ACC112 (cell line): ENCODE data around the gene HES3.

Source experiments
- H2AFZ ChIP-seq: fragments of 200-600 bp; sonication (generic); one replicate; pipeline ENCODE4 v1.6.0; 2017; ENCODE audit warnings: antibody characterized with exemption, low read length; ENCODE audit not compliant: unreplicated experiment
- H3K27ac ChIP-seq: fragments of 200-600 bp; sonication (generic); 2 replicates; pipeline ENCODE4 v1.5.1; 2014; ENCODE audit warnings: low read depth, mild to moderate bottlenecking, antibody characterized with exemption, low read length, moderate library complexity
- H3K27me3 ChIP-seq: fragments of 200-600 bp; sonication (generic); 2 replicates; pipeline ENCODE4 v1.6.1; 2014; ENCODE audit warnings: mild to moderate bottlenecking, antibody characterized with exemption, low read length, moderate library complexity, mixed read lengths; ENCODE audit not compliant: insufficient read depth
- H3K36me3 ChIP-seq: fragments of 200-600 bp; sonication (generic); 2 replicates; pipeline ENCODE4 v1.6.1; 2016; ENCODE audit warnings: mild to moderate bottlenecking, antibody characterized with exemption, low read length, moderate library complexity, mixed read lengths; ENCODE audit not compliant: insufficient read depth
- H3K4me1 ChIP-seq: fragments of 200-600 bp; sonication (generic); one replicate; pipeline ENCODE4 v1.6.1; 2016; ENCODE audit warnings: low read length, mixed read lengths; ENCODE audit not compliant: insufficient read depth, unreplicated experiment, control insufficient read depth
- H3K4me3 ChIP-seq: fragments of 200-600 bp; sonication (generic); 2 replicates; pipeline ENCODE4 v1.5.1; 2014; ENCODE audit warnings: mild to moderate bottlenecking, low read depth, low read length
- H3K79me2 ChIP-seq: fragments of 200-600 bp; sonication (generic); one replicate; pipeline ENCODE4 v1.6.0; 2016; ENCODE audit warnings: low read length; ENCODE audit not compliant: control insufficient read depth, unreplicated experiment, insufficient read depth

The HES3 gene

DNA sequence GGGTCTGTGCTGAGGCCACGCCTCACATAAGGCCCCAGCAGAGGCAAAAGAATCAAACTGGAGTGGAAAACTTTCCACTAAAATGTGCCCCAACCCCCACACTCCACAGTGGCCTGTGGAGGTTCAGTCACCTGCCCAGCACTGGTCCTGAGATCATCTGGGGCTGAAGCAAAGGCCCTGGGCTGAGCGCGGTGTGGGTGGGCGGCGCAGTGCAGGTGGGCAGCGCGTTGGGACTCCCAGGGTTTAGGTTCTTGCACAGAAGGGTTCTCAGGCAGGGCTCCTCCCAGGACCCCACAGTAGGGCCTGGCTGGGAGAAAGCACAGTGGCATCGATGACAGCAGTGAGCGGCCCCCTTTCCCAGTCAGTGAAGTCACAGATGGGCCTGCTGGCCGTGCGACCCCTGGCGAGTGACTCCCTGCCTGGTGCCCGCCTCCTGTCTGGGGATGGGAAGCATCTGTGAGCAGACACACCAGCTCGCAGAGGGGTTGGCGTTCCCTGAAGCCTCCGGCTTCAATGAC is 30.7 kb downstream of the HES3 start:
- Histone ChIP-seq H3K4me3 (no peak overlapping the region), H3K27ac (no peak overlapping the region)

DNA sequence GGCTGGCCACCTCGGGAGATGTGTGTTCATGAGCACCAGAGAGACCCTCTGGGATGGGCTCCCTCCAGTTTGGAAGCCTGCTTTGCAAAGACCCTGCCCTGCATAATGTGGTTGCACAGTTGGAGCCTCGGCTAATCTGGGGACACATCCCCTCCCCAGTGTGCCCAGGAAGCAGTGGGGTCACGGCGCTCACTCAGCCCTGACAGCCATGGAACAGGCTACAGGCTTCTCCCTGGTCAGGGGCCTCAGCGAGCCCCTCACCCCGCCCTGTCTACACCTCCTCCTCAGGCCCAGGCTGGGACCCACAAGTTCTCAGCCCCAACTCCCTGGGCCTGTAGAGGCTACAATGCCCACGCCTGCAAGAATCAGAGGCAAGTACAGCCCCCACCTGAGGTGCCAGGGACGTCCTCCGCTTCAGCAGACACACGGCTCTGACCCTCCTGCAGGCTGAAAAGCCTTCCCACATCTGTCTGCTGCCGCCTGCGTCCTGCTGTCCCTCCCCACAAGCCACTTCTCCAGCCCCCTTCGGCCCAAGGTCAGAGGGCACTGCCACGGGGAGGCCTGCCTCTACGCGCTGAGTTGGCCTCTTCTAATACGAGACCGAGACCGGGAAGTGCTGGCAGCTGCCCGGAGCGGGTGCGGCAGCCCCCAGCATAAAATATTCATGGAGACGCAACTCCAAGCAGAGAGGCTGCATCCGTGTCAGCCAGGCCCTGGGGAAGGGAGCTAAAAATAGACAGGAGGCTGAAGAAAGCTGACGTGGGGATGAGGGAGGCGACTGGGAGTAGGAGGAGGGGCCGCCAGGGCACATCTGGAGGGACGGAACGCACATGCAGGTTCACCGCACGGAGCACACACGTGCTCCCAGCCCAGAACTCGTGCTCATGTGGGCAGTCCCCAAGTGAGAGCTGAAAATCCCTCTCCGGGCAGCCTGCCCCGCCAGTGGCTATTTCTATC is 32.1 kb downstream of the HES3 start:
- Histone ChIP-seq H2AFZ (no peak overlapping the region), H3K27ac (no peak overlapping the region), H3K4me3 (no peak overlapping the region)

More for the DNA sequence above, 30.7 kb downstream of the HES3 start:
- H3K4me1 ChIP-seq = peaks cover 17% of the 10 kb centered on the region
- no peak overlapping the region for H2AFZ ChIP-seq
- no peaks in the 10 kb centered on the region for H3K27me3 ChIP-seq
- no peaks in the 10 kb centered on the region for H3K79me2 ChIP-seq
- no peaks in the 10 kb centered on the region for H3K36me3 ChIP-seq

DNA sequence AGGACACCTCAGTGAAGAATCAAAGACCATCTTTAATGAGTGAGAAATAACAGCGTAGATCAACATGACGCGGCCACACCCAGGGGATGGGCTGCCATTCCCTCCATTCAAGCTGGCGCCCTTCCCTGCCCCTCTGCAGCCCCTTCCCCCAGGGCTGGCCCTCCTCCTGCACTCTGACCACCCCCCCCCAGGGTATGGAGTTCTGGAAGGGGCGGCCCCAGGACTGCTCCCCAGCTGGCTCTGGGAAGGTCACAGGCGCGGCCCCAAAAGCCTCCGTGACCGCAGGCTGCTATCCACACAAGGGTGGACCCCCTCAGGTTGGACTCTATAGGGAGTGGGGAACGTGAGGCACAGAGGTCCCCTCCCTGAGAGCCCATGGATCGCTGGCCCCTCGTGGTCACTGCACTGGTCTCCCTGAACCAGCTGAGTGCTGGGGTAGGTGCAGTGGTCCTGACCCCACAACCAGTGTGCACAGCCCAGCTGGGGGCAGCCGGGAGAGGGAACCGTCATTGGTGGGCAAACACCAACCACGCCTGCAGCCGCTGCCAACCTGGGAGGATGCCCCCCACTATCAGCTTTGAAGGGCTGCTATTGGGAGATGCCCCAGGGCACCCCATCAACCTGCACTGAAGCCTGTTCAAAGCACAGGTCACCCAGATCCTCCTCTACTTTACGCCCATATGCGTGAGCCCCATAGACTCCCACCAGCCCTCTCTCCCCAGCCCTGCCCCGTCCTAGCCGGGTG is 33.0 kb downstream of the HES3 start:
- Histone ChIP-seq H3K27me3 (no peaks in the 10 kb centered on the region), H3K4me1 (peaks cover 17% of the 10 kb centered on the region), H3K79me2 (no peaks in the 10 kb centered on the region), H3K4me3 (no peak overlapping the region), H3K27ac (no peak overlapping the region), H2AFZ (no peak overlapping the region), H3K36me3 (no peaks in the 10 kb centered on the region)

More for the DNA sequence above, 32.1 kb downstream of the HES3 start:
- Histone ChIP-seq H3K36me3 (no peaks in the 10 kb centered on the region), H3K27me3 (no peaks in the 10 kb centered on the region), H3K79me2 (no peaks in the 10 kb centered on the region), H3K4me1 (peaks cover 17% of the 10 kb centered on the region)

DNA sequence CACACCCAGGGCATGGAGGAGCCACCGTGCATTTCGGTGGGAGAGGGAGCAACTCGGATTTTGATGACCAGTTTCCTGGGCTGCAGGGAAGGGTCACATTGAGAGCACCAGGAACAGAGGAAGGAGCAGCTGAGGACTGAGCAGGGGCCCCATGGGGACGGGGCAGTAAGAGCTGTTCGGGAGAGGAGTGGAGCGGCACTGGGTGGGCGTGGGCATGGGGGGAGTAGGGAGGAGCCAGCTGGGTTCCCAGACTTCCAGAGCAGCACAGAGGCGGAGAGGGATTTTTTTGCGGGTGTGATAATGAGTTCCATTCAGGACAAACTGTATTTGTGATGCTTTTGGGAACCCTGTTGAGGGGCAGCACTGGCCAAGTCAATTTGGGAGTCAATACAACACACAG is 34.3 kb downstream of the HES3 start:
- Histone ChIP-seq H3K4me3 (no peak overlapping the region), H3K27me3 (no peaks in the 10 kb centered on the region), H2AFZ (no peak overlapping the region), H3K4me1 (peaks cover 15% of the 10 kb centered on the region), H3K79me2 (no peaks in the 10 kb centered on the region), H3K27ac (no peak overlapping the region), H3K36me3 (no peaks in the 10 kb centered on the region)

DNA sequence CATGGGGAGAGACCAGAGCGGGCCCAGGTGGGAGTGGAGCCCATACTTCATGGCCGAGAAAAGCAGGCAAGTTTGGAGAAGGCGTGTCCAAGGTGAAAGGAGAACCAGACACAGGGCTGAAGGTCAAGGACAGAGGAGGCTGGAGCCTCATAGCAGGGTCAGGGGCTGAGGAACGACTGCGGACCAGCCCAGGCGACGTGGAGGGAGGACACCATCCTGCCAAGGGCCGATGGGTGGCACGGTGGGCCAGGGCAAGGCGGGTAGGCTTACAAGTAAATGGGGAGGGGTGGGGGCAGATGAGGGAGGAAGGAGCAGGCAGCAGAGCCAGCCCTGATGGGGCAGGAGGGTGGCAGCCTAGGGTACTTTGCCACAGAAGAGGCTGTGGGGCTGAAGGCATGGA is 35.1 kb downstream of the HES3 start:
- Histone ChIP-seq H3K27ac (no peak overlapping the region), H3K36me3 (no peaks in the 10 kb centered on the region), H2AFZ (no peak overlapping the region), H3K27me3 (no peaks in the 10 kb centered on the region), H3K79me2 (no peaks in the 10 kb centered on the region), H3K4me3 (no peak overlapping the region), H3K4me1 (peaks cover 10% of the 10 kb centered on the region)

DNA sequence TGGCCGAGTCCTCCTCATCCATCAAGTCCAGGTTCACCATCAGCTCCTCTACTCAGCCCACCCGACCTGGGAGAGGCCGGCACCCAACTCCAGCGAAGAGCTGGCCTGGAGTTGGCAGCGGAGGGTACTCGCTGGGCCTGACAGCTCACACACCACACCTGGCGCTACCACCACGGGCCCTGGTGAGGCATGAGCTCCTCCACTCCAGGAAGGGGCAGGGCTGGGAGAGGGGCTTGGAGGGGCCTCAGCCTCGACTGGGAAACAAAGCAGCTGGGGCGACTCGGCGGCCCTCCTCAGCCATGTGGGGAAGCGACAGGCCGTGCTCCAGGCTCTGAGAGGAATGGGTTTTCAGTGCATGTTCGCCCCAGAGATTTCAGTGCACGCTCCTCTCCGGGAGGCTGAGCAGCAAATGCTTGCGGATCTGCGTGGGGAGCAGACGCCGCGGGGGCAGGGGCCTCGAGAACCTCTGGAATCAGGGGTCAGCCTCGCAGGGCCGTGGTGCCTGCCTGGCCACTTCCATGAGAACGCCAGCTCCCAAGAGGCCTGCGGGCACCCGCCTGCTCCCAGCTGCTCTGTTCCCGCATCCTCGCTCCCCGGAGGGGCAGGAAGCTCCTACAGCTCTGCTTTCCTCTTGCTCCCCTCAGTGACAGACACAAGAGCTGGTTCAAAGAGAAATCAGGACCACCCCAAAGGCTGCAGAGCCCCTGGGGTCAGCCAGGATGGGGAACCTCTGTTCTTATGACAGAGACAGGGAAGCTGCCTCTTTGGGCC is 35.8 kb downstream of the HES3 start:
- H2AFZ ChIP-seq = no peak overlapping the region
- no peaks in the 10 kb centered on the region for H3K36me3 ChIP-seq
- H3K4me1 ChIP-seq = peaks cover 10% of the 10 kb centered on the region
- no peaks in the 10 kb centered on the region for H3K79me2 ChIP-seq
- no peaks in the 10 kb centered on the region for H3K27me3 ChIP-seq
- H3K4me3 ChIP-seq = no peak overlapping the region
- no peak overlapping the region for H3K27ac ChIP-seq

DNA sequence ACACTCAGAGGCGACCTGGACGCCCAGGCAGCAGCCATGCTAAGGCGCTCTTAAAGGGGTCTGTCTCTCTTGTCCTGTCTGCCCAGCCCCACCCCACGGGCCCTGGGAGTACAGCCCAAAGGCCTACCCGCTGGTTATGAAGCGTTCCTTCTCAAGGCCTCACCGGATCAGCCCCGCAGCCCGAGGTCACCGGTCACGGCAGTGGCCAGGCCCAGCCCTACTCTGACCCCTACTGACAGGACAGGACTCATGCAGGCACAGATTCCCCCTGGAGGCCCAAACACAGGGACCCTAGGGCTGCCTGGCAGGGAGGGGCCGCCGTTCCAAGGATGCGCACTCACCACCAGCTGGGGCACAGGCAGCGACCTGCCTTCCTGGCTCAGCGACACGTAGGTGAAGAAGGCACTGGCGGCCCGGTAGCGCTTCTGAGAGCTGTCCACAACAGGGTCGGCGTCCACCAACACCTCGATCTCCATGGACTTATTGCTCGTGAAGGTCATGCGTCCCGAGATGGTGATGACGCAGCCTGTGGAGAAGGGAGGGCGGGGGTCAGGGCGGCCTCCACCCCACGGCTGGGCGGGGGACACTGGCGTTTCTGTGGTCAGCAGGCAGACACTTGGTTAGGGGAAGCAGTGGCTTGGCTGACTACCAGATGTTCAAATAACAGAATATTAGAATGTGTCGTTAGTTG is 36.9 kb downstream of the HES3 start:
- H3K4me1 ChIP-seq = peaks cover 8% of the 10 kb centered on the region
- no peak overlapping the region for H2AFZ ChIP-seq
- H3K27me3 ChIP-seq = no peaks in the 10 kb centered on the region
- H3K36me3 ChIP-seq = no peaks in the 10 kb centered on the region
- no peaks in the 10 kb centered on the region for H3K79me2 ChIP-seq
- no peak overlapping the region for H3K4me3 ChIP-seq
- no peak overlapping the region for H3K27ac ChIP-seq

DNA sequence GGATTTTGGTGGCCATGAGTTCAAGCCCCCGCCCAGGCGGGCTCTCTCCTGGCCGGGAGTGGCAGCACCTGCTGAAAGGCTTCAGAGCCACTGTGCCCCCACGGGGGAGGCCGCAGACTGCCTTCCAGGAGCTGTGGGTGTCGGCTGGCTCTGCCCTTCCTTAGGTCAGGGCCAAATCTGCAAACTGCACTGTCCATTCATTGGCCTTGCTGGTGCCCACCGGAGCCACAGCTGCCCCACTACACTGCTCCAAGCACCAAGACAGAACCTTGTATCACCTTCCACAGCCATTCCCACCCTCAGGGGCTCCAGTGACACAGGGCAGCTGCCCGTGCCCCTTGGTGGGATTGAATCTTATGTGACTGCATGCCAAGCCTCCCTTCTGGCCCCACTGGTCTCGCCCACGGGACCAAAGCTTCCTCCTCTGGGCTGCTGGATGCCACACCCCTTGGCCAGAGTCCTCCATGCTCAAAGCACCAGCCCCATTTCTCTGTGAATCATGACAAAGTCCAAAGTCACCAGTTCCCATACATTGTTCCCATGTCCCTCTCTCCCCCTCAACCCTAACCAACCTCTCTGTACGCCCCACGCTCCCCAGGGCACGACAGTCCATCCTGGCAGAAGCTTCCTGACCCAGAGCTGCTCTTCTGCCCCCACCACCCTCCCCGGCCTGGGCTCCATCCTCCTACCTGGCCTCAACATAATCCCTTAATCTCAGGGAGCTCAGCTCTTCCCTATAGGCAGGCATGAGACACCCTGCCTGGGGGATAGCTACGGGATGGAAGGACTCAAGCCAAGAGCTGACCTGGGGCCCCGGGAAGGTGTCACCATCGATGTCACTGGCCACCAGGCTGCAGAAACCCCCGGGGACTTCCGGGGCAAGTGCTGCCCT is 37.8 kb downstream of the HES3 start:
- Histone ChIP-seq H3K4me1 (peaks cover under 1% of the 10 kb centered on the region), H2AFZ (no peak overlapping the region), H3K27me3 (no peaks in the 10 kb centered on the region), H3K36me3 (no peaks in the 10 kb centered on the region), H3K4me3 (no peak overlapping the region), H3K79me2 (no peaks in the 10 kb centered on the region), H3K27ac (no peak overlapping the region)

DNA sequence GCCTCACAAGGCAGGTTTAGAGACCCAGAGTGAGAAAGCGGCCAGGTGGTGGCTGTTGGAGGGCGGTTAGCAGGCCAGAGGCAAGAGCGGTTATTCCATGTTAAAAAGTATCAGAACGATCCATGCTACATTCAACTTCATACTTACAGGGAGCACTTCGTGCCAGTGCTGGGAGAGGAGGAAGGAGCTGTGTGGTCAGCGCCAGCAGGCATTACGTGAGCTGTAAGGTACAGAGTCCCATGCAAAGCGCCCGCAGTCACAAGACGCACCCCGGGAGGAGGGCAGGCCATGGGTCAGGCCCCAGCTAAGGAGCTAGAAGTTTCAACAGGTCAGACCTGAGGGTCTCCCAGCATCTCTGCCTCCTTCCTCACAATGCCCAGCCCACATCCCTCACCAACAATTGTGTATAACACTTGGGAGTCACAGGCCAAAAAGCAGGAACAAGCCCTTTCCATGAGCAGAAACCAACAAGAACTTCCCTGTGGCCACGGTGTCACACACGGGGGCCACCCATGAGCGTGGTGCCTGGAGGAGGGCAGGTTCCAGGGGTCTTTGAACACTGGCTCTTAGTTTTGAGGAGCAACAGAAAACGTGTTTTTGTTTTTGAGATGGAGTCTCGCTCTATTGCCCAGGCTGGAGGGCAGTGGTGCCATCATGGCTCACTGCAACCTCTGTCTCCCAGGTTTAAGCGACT is 38.7 kb downstream of the HES3 start:
- no peaks in the 10 kb centered on the region for H3K27me3 ChIP-seq
- no peak overlapping the region for H3K4me3 ChIP-seq
- H3K36me3 ChIP-seq = no peaks in the 10 kb centered on the region
- no peak overlapping the region for H3K27ac ChIP-seq
- H3K79me2 ChIP-seq = no peaks in the 10 kb centered on the region
- no peak overlapping the region for H2AFZ ChIP-seq
- H3K4me1 ChIP-seq = no peaks in the 10 kb centered on the region
